Dermis blood vessel endothelial cell (primary cell): ENCODE measurements around the gene LAIR2. TPM values are rescaled to one million over a fixed set of nuclear protein-coding genes. Genes with fewer than 3 reads are reported as not detected.

Experiments used
- DNase-seq: peaks from one replicate; pipeline ENCODE4 v3.0.0; 2010
- total RNA-seq: library from RNA; depleted of rRNA; stranded (reverse); fragments of >200 nt; gene quantifications from 2 replicates; pipeline ENCODE4 v1.2.3, GENCODE V29; 2014

The LAIR2 gene
- total RNA-seq, 1 donor from 2014 or later, result not detected

GRCh38 chr19:54535601-54536000 is 33.0 kb downstream of the LAIR2 start:
- no peak for DNase-seq

- DNase-seq, result no peak
Observed at GRCh38 chr19:54536956-54537355, 34.3 kb downstream of the LAIR2 start.

GRCh38 chr19:54541712-54542111 is 39.1 kb downstream of the LAIR2 start:
- DNase-seq, result no peak

- DNase-seq, result no peak
Observed at GRCh38 chr19:54548806-54549205, 46.2 kb downstream of the LAIR2 start.

- DNase-seq, result no peak
Observed at GRCh38 chr19:54549224-54549623, 46.6 kb downstream of the LAIR2 start.

- no peak for DNase-seq
Observed at GRCh38 chr19:54551293-54551692, 48.7 kb downstream of the LAIR2 start.

- DNase-seq, result peak; percentile 6
Observed at GRCh38 chr19:54551950-54552912, 49.6 kb downstream of the LAIR2 start.

- DNase-seq, result no peak
Observed at GRCh38 chr19:54552913-54553310, 50.3 kb downstream of the LAIR2 start.

- DNase-seq, result no peak
Observed at GRCh38 chr19:54554006-54554405, 51.4 kb downstream of the LAIR2 start.

- DNase-seq, result no peak
Observed at GRCh38 chr19:54554896-54555295, 52.3 kb downstream of the LAIR2 start.

GRCh38 chr19:54556194-54556593 is 53.6 kb downstream of the LAIR2 start:
- DNase-seq, result no peak

GRCh38 chr19:54558339-54558738 is 55.7 kb downstream of the LAIR2 start:
- peak; percentile 7 for DNase-seq

Other genes starting within 250 kb of the LAIR2 start
- not detected in 2 replicates for gene LILRB5, start 245.6 kb upstream of the LAIR2 start, total RNA-seq
- gene LILRB2, start 221.7 kb upstream of the LAIR2 start, total RNA-seq, result not detected in 2 replicates
- gene LILRA5, start 189.7 kb upstream of the LAIR2 start, total RNA-seq, result not detected in 2 replicates
- not detected in 2 replicates for gene LILRA4, start 163.7 kb upstream of the LAIR2 start, total RNA-seq
- gene LAIR1, start 137.9 kb upstream of the LAIR2 start, total RNA-seq, result not detected in 2 replicates
- not detected in 2 replicates for gene TTYH1, start 87.4 kb upstream of the LAIR2 start, total RNA-seq
- gene LENG8, start 53.6 kb upstream of the LAIR2 start, total RNA-seq, result 40.7 and 41.0 TPM in 2 replicates
- 6.0 and 7.5 TPM in 2 replicates for gene LENG9, start 39.1 kb upstream of the LAIR2 start, total RNA-seq
- gene CDC42EP5, start 29.5 kb upstream of the LAIR2 start, total RNA-seq, result 86.9 and 136 TPM in 2 replicates
- gene LILRA2, start 71.0 kb downstream of the LAIR2 start, total RNA-seq, result not detected in 2 replicates
- not detected in 2 replicates for gene LILRA1, start 90.8 kb downstream of the LAIR2 start, total RNA-seq
- gene LILRB1, start 127.7 kb downstream of the LAIR2 start, total RNA-seq, result not detected in 2 replicates
- not detected in 2 replicates for gene LILRB4, start 160.2 kb downstream of the LAIR2 start, total RNA-seq
- gene KIR3DL3, start 221.6 kb downstream of the LAIR2 start, total RNA-seq, result not detected in 2 replicates
- gene KIR2DL3, start 235.7 kb downstream of the LAIR2 start, total RNA-seq, result not detected in 2 replicates